ENCODE measurements around the gene MYO1E.

DNA sequence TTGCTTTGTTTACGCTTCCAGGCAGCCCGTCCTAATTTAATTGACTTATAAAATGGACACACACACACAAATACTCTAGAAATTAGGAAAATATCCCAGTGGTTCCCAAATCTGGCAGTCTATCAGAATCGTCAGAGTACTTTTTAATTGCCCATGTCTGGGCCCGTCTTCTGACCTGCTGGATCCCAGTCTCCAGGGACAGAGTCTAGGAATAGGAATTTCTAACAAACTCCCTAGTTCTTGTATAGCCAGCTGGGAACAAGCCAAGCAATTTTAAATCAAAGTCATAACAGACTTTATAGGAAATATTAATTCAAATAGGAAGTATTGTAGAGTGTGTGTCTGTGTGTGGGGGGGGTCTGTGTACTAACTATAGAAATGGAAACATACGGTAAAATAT lies 132.6 kb downstream of the MYO1E start:
- TF ChIP-seq, protein P1, sequence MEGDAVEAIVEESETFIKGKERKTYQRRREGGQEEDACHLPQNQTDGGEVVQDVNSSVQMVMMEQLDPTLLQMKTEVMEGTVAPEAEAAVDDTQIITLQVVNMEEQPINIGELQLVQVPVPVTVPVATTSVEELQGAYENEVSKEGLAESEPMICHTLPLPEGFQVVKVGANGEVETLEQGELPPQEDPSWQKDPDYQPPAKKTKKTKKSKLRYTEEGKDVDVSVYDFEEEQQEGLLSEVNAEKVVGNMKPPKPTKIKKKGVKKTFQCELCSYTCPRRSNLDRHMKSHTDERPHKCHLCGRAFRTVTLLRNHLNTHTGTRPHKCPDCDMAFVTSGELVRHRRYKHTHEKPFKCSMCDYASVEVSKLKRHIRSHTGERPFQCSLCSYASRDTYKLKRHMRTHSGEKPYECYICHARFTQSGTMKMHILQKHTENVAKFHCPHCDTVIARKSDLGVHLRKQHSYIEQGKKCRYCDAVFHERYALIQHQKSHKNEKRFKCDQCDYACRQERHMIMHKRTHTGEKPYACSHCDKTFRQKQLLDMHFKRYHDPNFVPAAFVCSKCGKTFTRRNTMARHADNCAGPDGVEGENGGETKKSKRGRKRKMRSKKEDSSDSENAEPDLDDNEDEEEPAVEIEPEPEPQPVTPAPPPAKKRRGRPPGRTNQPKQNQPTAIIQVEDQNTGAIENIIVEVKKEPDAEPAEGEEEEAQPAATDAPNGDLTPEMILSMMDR (conservative IDR thresholded peaks at IDR 0.05 in 1 of 2, IDR thresholded peaks at IDR 0.05 in 1 of 2; ENCODE audit: extremely low read depth in 1 of 2, insufficient read depth in 1 of 2, low read depth in 1 of 2, low read length in 2 of 2): no peak
- no peak for TF ChIP-seq EZH2 (IDR thresholded peaks at IDR 0.05; ENCODE audit: borderline replicate concordance, low read length)

Measured in mammary epithelial cell (primary cell).